Endothelial cell of umbilical vein (primary cell): ENCODE data around the gene ZNG1B. TPM values are rescaled to one million over a fixed set of nuclear protein-coding genes. Genes with fewer than 3 reads are reported as not detected.
"Not testable (repeated sequence)": the region's sequence is repeated elsewhere in the genome, so short reads cannot be mapped to it uniquely, and the experiment has no call there.

Experiments
- BruUV-seq: library from RNA; stranded (reverse); fragments of 400-500 nt; replicated peaks from 2 replicates; lab custom pipeline; 2021; lab: Mats Ljungman, UMichigan
- CTCF ChIA-PET: fragments of 300-600, 350-600 bp; sonication (Branson Sonifier 250); formaldehyde crosslinking; loops from one replicate; lab custom pipeline; 2021; ENCODE audit warnings: antibody characterized with exemption, inconsistent platforms; lab: Charles Lee
- POLR2A ChIA-PET: fragments of 300-600, 350-600 bp; sonication (Branson Sonifier 250); formaldehyde crosslinking; loops from one replicate; lab custom pipeline; 2021; ENCODE audit warnings: antibody characterized with exemption, inconsistent platforms; lab: Charles Lee
- DNase-seq: peaks from one replicate; pipeline ENCODE4 v3.0.0-alpha.2; 2011; ENCODE audit warnings: low read depth, low spot score
- FAIRE-seq: peaks from 2 replicates; lab custom pipeline; 2011; peaks lifted over from hg19 to GRCh38; lab: Jason Lieb, UNC
- H2AFZ ChIP-seq: 2 replicates; pipeline ENCODE4 v1.6.0; 2012; ENCODE audit warnings: low read depth, low read length, control low read depth, inconsistent platforms
- H3K27ac ChIP-seq: 2 replicates; pipeline ENCODE4 v1.5.1; 2011; ENCODE audit warnings: low read depth, mild to moderate bottlenecking, control low read depth, low read length, moderate library complexity; ENCODE audit not compliant: insufficient read depth
- H3K27me3 ChIP-seq, 2 experiments: 2 replicates each; pipeline versions ENCODE4 v1.6.0 to v1.6.1; 2011; ENCODE audit warnings: low read length in 2 of 2, mixed read lengths in 1 of 2; ENCODE audit not compliant: control insufficient read depth in 2 of 2, insufficient read depth in 2 of 2
- H3K36me3 ChIP-seq, 2 experiments: 2 replicates in 1 of 2; 3 replicates in 1 of 2; pipeline ENCODE4 v1.5.1; 2011; ENCODE audit warnings: low read length in 2 of 2, mild to moderate bottlenecking in 1 of 2, moderate library complexity in 1 of 2; ENCODE audit not compliant: control insufficient read depth in 2 of 2, insufficient read depth in 2 of 2; ENCODE audit errors: extremely low read depth in 1 of 2
- H3K4me1 ChIP-seq: 3 replicates; pipeline ENCODE4 v1.5.1; 2011; ENCODE audit warnings: mild to moderate bottlenecking, low read length; ENCODE audit not compliant: control insufficient read depth, insufficient read depth; ENCODE audit errors: extremely low read depth
- H3K4me2 ChIP-seq: 2 replicates; pipeline ENCODE4 v1.6.1; 2011; ENCODE audit warnings: low read length, control low read depth, mixed read lengths; ENCODE audit not compliant: insufficient read depth
- H3K4me3 ChIP-seq, 3 experiments: fragments of 200-600 bp in 1 of 3; sonication (generic), shearing (Covaris generic) in 1 of 3; replicated peaks in 1 of 3; 2 replicates each; pipeline ENCODE4 v1.5.1; 2011 to 2016; ENCODE audit warnings: control low read depth in 3 of 3, low read length in 3 of 3, mild to moderate bottlenecking in 2 of 3, inconsistent platforms in 1 of 3, low read depth in 1 of 3, moderate library complexity in 1 of 3; ENCODE audit not compliant: insufficient read depth in 1 of 3
- H3K79me2 ChIP-seq: 2 replicates; pipeline ENCODE4 v1.6.0; 2012; ENCODE audit warnings: low read length, inconsistent platforms; ENCODE audit not compliant: control insufficient read depth, insufficient read depth
- H3K9ac ChIP-seq: replicated peaks from 2 replicates; pipeline ENCODE3; 2011; ENCODE audit warnings: low read length, control low read depth; ENCODE audit not compliant: insufficient read depth; ENCODE audit errors: extremely low read depth
- H3K9me1 ChIP-seq: replicated peaks from 3 replicates; pipeline ENCODE4 v1.6.0; 2011; ENCODE audit warnings: mild to moderate bottlenecking, low read length; ENCODE audit not compliant: control insufficient read depth, insufficient read depth; ENCODE audit errors: extremely low read depth
- H3K9me3 ChIP-seq: replicated peaks from 2 replicates; pipeline ENCODE4 v1.5.1; 2012; ENCODE audit warnings: low read length, inconsistent platforms; ENCODE audit not compliant: control insufficient read depth, insufficient read depth
- H4K20me1 ChIP-seq: replicated peaks from 2 replicates; pipeline ENCODE3; 2011; ENCODE audit warnings: mild to moderate bottlenecking, low read length; ENCODE audit not compliant: control insufficient read depth, insufficient read depth; ENCODE audit errors: extremely low read depth
- dilution Hi-C: fragments of 300-500 bp; cut with MboI; formaldehyde crosslinking; loops from one replicate; pipeline ENCODE4 v1.15.0; 2019; ENCODE audit warnings: low sequenced_read_pairs; ENCODE audit not compliant: extremely low pct_ligation_motif_present
- intact Hi-C: fragments of 100-400 bp; cut with micrococcal nuclease; formaldehyde crosslinking; loops from one replicate; pipeline ENCODE4 v1.10.0; 2022
- polyA plus RNA-seq, 4 experiments: library from polyadenylated mRNA; depleted of rRNA in 3 of 4; stranded (reverse) in 3 of 4; unstranded in 1 of 4; fragments of >200 nt; gene quantifications; 2 replicates each; pipeline versions ENCODE4 v1.2.1 to v1.2.3, GENCODE V29; 2011 to 2012; ENCODE audit warnings: missing spikeins in 1 of 4
- total RNA-seq: library from RNA; stranded (reverse); gene quantifications from 2 replicates; pipeline ENCODE4 v1.2.3, GENCODE V29; 2021

Gene ZNG1B
- total and polyA plus RNA-seq, 2 donors (not counting 3 experiments of a cell fraction or from before 2014, with no cell fraction given) = 12.6 to 31.3 TPM

DNA sequence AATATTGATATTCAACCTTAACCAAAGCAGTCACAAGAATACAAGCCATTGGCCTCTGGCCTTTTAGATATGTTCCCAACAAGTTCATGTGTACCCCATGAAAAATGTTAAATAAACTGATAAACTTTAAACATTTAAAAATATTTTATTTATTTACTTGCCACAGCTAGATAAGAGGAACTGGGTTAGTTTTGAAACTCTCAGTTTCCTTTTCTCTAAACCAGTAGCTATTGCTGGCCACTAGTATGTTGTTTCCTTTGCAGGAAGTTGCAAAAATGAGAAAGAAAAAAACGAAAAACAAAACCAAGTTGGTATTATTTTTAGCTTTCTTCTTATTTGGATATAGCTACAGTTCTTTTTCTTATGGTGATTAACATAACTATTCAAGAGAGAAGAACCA lies 5.7 kb upstream of the ZNG1B start:
- FAIRE-seq, POLR2A ChIA-PET, H3K9ac ChIP-seq: not testable (repeated sequence)

GRCh38 chr2:113433468-113433867 lies 4.0 kb upstream of the ZNG1B start:
- intact Hi-C loops, BruUV-seq, H4K20me1 ChIP-seq, H3K27me3 ChIP-seq, FAIRE-seq, H2AFZ ChIP-seq, H3K79me2 ChIP-seq, H3K9me1 ChIP-seq, POLR2A ChIA-PET, dilution Hi-C loops, H3K4me1 ChIP-seq, H3K9ac ChIP-seq, H3K4me2 ChIP-seq, DNase-seq, H3K4me3 ChIP-seq, CTCF ChIA-PET, H3K9me3 ChIP-seq, H3K36me3 ChIP-seq, H3K27ac ChIP-seq: not testable (repeated sequence)

More for the DNA sequence above, 5.7 kb upstream of the ZNG1B start:
- H3K27me3 ChIP-seq, H2AFZ ChIP-seq, BruUV-seq, H3K79me2 ChIP-seq, H3K4me1 ChIP-seq, H3K36me3 ChIP-seq, H3K9me1 ChIP-seq, CTCF ChIA-PET, dilution Hi-C loops, intact Hi-C loops, DNase-seq, H3K4me3 ChIP-seq, H4K20me1 ChIP-seq, H3K4me2 ChIP-seq, H3K9me3 ChIP-seq, H3K27ac ChIP-seq: not testable (repeated sequence)

GRCh38 chr2:113465770-113466169 lies 28.3 kb downstream of the ZNG1B start:
- H3K27me3 ChIP-seq, H4K20me1 ChIP-seq, H3K36me3 ChIP-seq, intact Hi-C loops, DNase-seq, H2AFZ ChIP-seq, CTCF ChIA-PET, H3K79me2 ChIP-seq, H3K9me3 ChIP-seq, H3K27ac ChIP-seq, H3K4me3 ChIP-seq, dilution Hi-C loops, H3K9me1 ChIP-seq, POLR2A ChIA-PET, H3K4me1 ChIP-seq, FAIRE-seq, BruUV-seq, H3K4me2 ChIP-seq, H3K9ac ChIP-seq: not testable (repeated sequence)

- H4K20me1 ChIP-seq, POLR2A ChIA-PET, FAIRE-seq: not testable (repeated sequence)
Measured at GRCh38 chr2:113476688-113477368, 39.3 kb downstream of the ZNG1B start.

More at GRCh38 chr2:113476688-113477368, 39.3 kb downstream of the ZNG1B start:
- H3K36me3 ChIP-seq, dilution Hi-C loops, BruUV-seq, H3K4me2 ChIP-seq, H2AFZ ChIP-seq, H3K4me1 ChIP-seq, H3K27ac ChIP-seq, H3K27me3 ChIP-seq, H3K9ac ChIP-seq, H3K79me2 ChIP-seq, DNase-seq, H3K4me3 ChIP-seq, intact Hi-C loops, H3K9me3 ChIP-seq, H3K9me1 ChIP-seq, CTCF ChIA-PET: not testable (repeated sequence)
